Activated CD8-positive, alpha-beta memory T cell treated with anti-CD3 and anti-CD28 coated beads for 24 hours (primary cell): ENCODE results near the gene SUSD3.

Source experiments
- DNase-seq: peaks from one replicate; pipeline ENCODE4 v3.0.0-alpha.2; 2020

The SUSD3 gene

GRCh38 chr9:93077811-93078210 lies 19.3 kb downstream of the SUSD3 start:
- DNase-seq: no peak

GRCh38 chr9:93079371-93079770 lies 20.9 kb downstream of the SUSD3 start:
- DNase-seq: no peak

GRCh38 chr9:93080406-93080805 lies 21.9 kb downstream of the SUSD3 start:
- peak; percentile 54 for DNase-seq

GRCh38 chr9:93081081-93081529 lies 22.6 kb downstream of the SUSD3 start:
- DNase-seq: peak; percentile 17

- peak; percentile 15 for DNase-seq
Observed at GRCh38 chr9:93081931-93082330, 23.4 kb downstream of the SUSD3 start.

- peak; percentile 67 for DNase-seq
Observed at GRCh38 chr9:93082841-93083411, 24.4 kb downstream of the SUSD3 start.

- DNase-seq: peak; percentile 69
Observed at GRCh38 chr9:93083592-93084470, 25.3 kb downstream of the SUSD3 start.

- DNase-seq: peak; percentile 54
Observed at GRCh38 chr9:93084471-93084881, 26.0 kb downstream of the SUSD3 start.

GRCh38 chr9:93085676-93086075 lies 27.2 kb downstream of the SUSD3 start:
- DNase-seq: peak; percentile 35

GRCh38 chr9:93086447-93087224 lies 28.1 kb downstream of the SUSD3 start:
- peak; percentile 44 for DNase-seq

- peak; percentile 49 for DNase-seq
Observed at GRCh38 chr9:93087971-93088655, 29.6 kb downstream of the SUSD3 start.

- DNase-seq: peak; percentile 52
Observed at GRCh38 chr9:93088656-93089015, 30.1 kb downstream of the SUSD3 start.

GRCh38 chr9:93089024-93089423 lies 30.5 kb downstream of the SUSD3 start:
- DNase-seq: no peak

GRCh38 chr9:93089481-93089991 lies 31.0 kb downstream of the SUSD3 start:
- peak; percentile 53 for DNase-seq

GRCh38 chr9:93090091-93090655 lies 31.7 kb downstream of the SUSD3 start:
- peak; percentile 35 for DNase-seq

GRCh38 chr9:93091056-93091452 lies 32.6 kb downstream of the SUSD3 start:
- peak; percentile 57 for DNase-seq

- peak; percentile 77 for DNase-seq
Observed at GRCh38 chr9:93091453-93092081, 33.1 kb downstream of the SUSD3 start.

- DNase-seq: peak; percentile 53
Observed at GRCh38 chr9:93092251-93092991, 33.9 kb downstream of the SUSD3 start.

- peak; percentile 58 for DNase-seq
Observed at GRCh38 chr9:93093127-93093876, 34.8 kb downstream of the SUSD3 start.
